ENCODE data around the gene SLFN12L.
"Not testable (repeated sequence)": the region's sequence is repeated elsewhere in the genome, so short reads cannot be mapped to it uniquely, and the experiment has no call there.

The SLFN12L gene

DNA sequence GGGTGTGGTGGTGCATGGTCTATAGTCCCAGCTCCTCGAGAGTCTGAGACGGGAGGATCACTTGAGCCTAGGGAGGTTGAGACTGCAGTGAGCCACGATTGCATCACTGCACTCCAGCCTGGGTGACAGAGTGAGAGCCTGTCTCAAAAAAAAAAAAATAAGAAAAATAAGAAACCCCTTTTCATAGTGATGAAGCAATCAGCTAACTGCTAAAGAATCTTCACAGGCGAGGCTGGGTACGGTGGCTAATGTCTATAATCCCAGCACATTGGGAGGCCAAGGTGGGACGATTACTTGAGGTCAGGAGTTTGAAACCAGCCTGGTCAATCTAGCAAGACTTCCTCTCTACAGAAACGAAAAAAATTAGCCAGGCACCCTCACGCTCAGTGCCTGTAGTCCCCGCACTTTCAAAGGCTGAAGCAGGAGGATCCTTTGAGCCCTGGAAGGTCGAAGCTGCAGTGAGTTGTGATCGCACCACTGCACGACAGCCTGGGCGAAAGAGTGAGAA is 760 bp downstream of the SLFN12L start:
- DNase-seq (ENCODE audit: low read depth): no peak
- no peak overlapping the region for H3K4me3 ChIP-seq (replicated peaks; ENCODE audit: low read depth, low read length)
- TF ChIP-seq, protein P1, sequence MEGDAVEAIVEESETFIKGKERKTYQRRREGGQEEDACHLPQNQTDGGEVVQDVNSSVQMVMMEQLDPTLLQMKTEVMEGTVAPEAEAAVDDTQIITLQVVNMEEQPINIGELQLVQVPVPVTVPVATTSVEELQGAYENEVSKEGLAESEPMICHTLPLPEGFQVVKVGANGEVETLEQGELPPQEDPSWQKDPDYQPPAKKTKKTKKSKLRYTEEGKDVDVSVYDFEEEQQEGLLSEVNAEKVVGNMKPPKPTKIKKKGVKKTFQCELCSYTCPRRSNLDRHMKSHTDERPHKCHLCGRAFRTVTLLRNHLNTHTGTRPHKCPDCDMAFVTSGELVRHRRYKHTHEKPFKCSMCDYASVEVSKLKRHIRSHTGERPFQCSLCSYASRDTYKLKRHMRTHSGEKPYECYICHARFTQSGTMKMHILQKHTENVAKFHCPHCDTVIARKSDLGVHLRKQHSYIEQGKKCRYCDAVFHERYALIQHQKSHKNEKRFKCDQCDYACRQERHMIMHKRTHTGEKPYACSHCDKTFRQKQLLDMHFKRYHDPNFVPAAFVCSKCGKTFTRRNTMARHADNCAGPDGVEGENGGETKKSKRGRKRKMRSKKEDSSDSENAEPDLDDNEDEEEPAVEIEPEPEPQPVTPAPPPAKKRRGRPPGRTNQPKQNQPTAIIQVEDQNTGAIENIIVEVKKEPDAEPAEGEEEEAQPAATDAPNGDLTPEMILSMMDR (IDR thresholded peaks at IDR 0.05; ENCODE audit: low read length, missing control alignments): no peak

DNA sequence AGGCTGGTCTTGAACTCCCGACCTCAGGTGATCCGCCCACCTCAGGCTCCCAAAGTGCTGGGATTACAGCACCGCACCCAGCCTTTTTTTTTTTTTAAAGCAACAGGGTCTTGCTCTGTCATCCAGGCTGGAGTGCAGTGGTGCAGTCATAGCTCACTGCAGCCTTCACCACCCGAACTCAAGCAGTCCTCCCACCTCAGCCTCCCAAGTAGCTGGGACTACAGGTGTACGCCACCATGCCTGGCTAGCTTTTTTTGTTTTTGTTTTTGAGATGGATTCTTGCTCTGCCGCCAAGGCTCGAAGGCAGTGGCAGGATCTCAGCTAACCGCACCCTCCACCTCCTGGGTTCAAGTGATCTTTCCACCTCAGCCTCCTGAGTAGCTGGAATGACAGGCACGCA is 2.1 kb downstream of the SLFN12L start:
- not testable (repeated sequence) for H3K4me3 ChIP-seq (replicated peaks; ENCODE audit: low read depth, low read length); DNase-seq (ENCODE audit: low read depth)

DNA sequence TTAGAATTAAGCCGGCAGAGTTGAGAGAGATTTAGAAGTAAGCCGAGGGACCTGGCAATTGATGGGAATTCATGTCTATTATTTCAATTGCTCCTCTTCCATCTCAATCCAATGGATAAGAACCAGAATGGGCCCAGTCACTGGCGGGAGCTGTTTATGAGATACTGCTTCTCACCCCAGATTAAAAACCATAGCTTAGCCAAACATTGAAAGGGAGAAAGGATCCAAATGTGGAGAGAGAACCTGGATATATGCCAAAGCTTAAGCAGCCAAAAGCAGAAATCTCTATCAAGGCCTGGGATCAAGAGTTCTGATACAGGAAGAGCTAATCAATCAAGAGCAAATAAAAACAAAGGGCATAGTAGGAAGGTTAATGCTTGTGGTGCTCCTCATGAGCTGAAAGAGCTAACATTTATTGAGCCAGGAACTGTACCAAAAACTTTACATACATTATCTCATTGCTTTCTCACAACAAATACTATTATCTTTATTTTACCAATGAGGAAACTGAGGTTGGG is 2.8 kb downstream of the SLFN12L start:
- TF ChIP-seq, protein P1 (IDR thresholded peaks at IDR 0.05; ENCODE audit: low read length, missing control alignments): no peak
- no peak for DNase-seq (ENCODE audit: low read depth)
- H3K4me3 ChIP-seq (replicated peaks; ENCODE audit: low read depth, low read length): no peak overlapping the region

DNA sequence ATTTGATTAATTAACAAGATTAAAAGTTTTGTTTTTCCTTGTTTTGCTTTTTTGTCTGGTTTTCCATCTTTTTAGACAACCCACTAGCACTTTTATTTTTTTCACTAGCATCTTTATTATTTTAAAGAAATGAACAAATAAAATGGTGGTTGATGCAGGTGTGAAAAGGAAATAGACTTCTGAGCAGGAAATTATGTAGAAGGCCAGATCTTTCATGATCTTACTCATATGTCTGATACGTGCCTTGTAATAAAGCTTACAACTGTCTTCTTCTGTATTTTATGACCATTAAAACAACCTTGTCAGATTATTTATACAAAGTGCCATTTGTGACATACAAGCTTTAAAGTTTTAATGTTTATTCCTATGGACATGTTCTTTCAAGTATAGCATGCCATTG is 6.3 kb downstream of the SLFN12L start:
- DNase-seq (ENCODE audit: low read depth): no peak
- H3K4me3 ChIP-seq (replicated peaks; ENCODE audit: low read depth, low read length): no peak overlapping the region
- TF ChIP-seq, protein P1 (IDR thresholded peaks at IDR 0.05; ENCODE audit: low read length, missing control alignments): no peak

DNA sequence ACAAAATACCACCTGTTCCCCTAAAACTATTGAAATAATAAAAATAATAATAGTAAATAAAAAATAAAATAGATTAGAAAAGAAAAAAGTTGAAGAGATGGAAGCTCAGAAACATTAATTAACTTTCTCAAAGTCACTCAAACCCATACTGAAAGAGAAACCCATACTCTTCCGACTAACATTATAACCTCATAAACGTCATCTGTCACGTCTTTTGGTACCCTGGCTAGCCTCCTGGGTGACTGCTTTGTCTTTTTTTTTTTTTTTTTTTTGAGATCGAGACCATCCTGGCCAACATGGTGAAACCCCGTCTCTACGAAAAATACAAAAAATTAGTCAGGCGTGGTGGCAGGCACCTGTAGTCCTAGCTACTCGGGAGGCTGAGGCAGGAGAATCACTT is 7.6 kb downstream of the SLFN12L start:
- TF ChIP-seq, protein P1 (IDR thresholded peaks at IDR 0.05; ENCODE audit: low read length, missing control alignments): no peak
- no peak overlapping the region for H3K4me3 ChIP-seq (replicated peaks; ENCODE audit: low read depth, low read length)
- DNase-seq (ENCODE audit: low read depth): no peak

DNA sequence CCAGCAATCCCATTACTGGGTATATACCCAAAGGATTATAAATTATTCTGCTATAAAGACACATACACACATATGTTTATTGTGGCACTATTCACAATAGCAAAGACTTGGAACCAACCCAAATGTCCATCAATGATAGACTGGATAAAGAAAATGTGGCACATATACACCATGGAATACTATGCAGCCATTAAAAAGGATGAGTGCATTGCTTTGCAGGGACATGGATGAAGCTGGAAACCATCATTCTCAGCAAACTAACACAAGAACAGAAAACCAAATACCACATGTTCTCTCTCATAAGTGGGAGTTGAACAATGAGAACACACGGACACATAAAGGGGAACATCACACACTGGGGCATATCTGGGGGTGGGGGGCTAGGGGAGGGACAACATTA is 8.2 kb downstream of the SLFN12L start:
- not testable (repeated sequence) for H3K4me3 ChIP-seq (replicated peaks; ENCODE audit: low read depth, low read length); DNase-seq (ENCODE audit: low read depth)

DNA sequence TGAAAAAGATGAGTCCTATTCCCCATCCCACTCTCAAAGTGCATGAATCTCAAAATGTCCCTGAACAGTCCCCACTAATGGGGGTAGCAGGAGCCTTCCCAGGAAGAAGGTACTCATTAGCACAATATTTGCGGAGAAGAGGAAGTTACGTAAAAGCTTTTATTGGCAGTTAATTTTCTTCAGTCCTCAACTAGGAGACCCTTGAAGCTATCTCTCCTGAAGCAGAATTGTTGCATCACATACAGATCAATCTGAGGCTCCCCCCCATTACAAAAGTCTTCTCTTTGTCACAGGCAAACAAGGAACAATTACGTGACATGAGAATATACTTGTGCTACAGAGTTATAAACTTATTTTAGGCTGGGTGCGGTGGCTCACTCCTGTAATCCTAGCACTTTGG is 14.2 kb downstream of the SLFN12L start:
- H3K4me3 ChIP-seq (replicated peaks; ENCODE audit: low read depth, low read length): no peak overlapping the region
- TF ChIP-seq, protein P1 (IDR thresholded peaks at IDR 0.05; ENCODE audit: low read length, missing control alignments): no peak

DNA sequence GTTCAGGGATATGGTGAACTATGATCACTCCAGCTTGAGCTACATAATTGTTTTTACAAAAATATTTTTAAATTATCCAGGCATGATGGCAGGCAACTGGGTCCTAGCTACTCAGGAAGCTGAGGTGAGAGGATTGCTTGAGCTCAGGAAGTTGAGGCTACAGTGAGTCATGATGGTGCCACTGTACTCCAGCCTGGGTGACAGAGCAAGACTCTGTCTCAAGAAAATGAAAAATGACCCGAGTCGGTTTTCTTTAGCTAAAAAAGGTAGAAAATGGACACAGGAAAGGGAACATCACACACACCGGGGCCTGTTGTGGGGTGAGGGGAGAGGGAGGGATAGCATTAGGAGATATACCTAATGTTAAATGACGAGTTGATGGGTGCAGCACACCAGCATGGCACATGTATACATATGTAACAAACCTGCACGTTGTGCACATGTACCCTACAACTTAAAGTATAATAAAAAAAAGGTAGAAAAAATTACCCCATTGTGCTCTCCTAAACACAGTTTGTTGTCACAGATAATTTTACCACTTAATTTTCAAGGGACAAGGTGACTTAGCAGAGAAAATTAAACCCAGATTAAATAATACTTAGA is 15.7 kb downstream of the SLFN12L start:
- H3K4me3 ChIP-seq (replicated peaks; ENCODE audit: low read depth, low read length): not testable (repeated sequence)

More for the DNA sequence above, 14.2 kb downstream of the SLFN12L start:
- no peak for DNase-seq (ENCODE audit: low read depth)

More for the DNA sequence above, 15.7 kb downstream of the SLFN12L start:
- DNase-seq (ENCODE audit: low read depth): not testable (repeated sequence)
